ENCODE data around the gene UPF3A. TPM values are rescaled to one million over a fixed set of nuclear protein-coding genes. Genes with fewer than 3 reads are reported as not detected.
"Not testable (repeated sequence)": the region's sequence is repeated elsewhere in the genome, so short reads cannot be mapped to it uniquely, and the experiment has no call there.

The UPF3A gene

GRCh38 chr13:114353382-114353781 lies 72.0 kb downstream of the UPF3A start:
- H2AFZ ChIP-seq (ENCODE audit: low read length); H3K14ac ChIP-seq (ENCODE audit: low read length); H3K4me2 ChIP-seq (ENCODE audit: insufficient read depth, low read length, poor library complexity, severe bottlenecking); H3K36me3 ChIP-seq (replicated peaks in 1 of 2; ENCODE audit: control insufficient read depth in 2 of 2, insufficient read depth in 2 of 2, low read length in 2 of 2); H4K8ac ChIP-seq (ENCODE audit: low read depth, low read length); H2BK15ac ChIP-seq (ENCODE audit: low read length); H2AK5ac ChIP-seq (ENCODE audit: low read depth, low read length); DNase-seq (ENCODE audit: low spot score); H3K4me1 ChIP-seq (ENCODE audit: control insufficient read depth in 2 of 2, insufficient read depth in 1 of 2, low read depth in 1 of 2, low read length in 2 of 2); H3K4ac ChIP-seq (ENCODE audit: low read length); H3K79me1 ChIP-seq (ENCODE audit: low read depth, low read length); H3K9ac ChIP-seq (ENCODE audit: low read depth, low read length, poor library complexity); H3K27me3 ChIP-seq (ENCODE audit: control insufficient read depth in 3 of 3, insufficient read depth in 3 of 3, low read depth in 1 of 3, low read length in 3 of 3); H2BK12ac ChIP-seq (ENCODE audit: low read length); H3K27ac ChIP-seq (replicated peaks; ENCODE audit: low read length); H3K4me3 ChIP-seq (ENCODE audit: low read length in 2 of 2); H4K91ac ChIP-seq (ENCODE audit: low read depth, low read length, poor library complexity); H2BK120ac ChIP-seq (ENCODE audit: low read depth, low read length); H2BK5ac ChIP-seq (ENCODE audit: low read length); H3K18ac ChIP-seq (ENCODE audit: low read length); H3K23ac ChIP-seq (ENCODE audit: low read depth, low read length, poor library complexity); H3K9me3 ChIP-seq (replicated peaks in 1 of 2; ENCODE audit: control insufficient read depth in 2 of 2, insufficient read depth in 1 of 2, low read depth in 1 of 2, low read length in 2 of 2): not testable (repeated sequence)
- WGBS, 2 donors (ENCODE audit: extremely low coverage in 2 of 2, insufficient read length in 2 of 2, insufficient replicate concordance in 1 of 2), result no CpG with 5 or more reads among the region's 38 CpGs

Small RNAs within 50 kb of the gene (small RNA-seq; reads per million reads assigned to genes)
- not detected for gene MIR4502 (ENCODE audit: insufficient read depth)
- not detected for gene MIR548AR (ENCODE audit: insufficient read depth)
